GM23338 (cell line): ENCODE results near the gene TEX44. TPM values are rescaled to one million over a fixed set of nuclear protein-coding genes. Genes with fewer than 3 reads are reported as not detected.
A peak's percentile ranks its signal among the peaks of the same experiment; 100 is the strongest.

ENCODE experiments used
- ATAC-seq: fragments of 200-7000 bp; cut with Tn5 transposase; 3 replicates; pipeline ENCODE4 v1.9.1; 2020
- DNase-seq: peaks from one replicate; pipeline ENCODE4 v3.0.0-alpha.2; 2015; ENCODE audit warnings: low spot score
- H2AFZ ChIP-seq: fragments of 200-600 bp; sonication (generic); 2 replicates; pipeline ENCODE4 v1.8.0; 2016; ENCODE audit warnings: antibody characterized with exemption, mild to moderate bottlenecking, moderate library complexity
- H3F3A ChIP-seq: fragments of 200-600 bp; sonication (generic); replicated peaks from 2 replicates; pipeline ENCODE4 v1.8.0; 2017; ENCODE audit warnings: antibody characterized with exemption, mixed run types, low read depth
- H3K27ac ChIP-seq: fragments of 200-600 bp; sonication (generic); 2 replicates; pipeline ENCODE4 v1.6.1; 2016; ENCODE audit warnings: low read depth
- H3K27me3 ChIP-seq: fragments of 200-600 bp; sonication (generic); 2 replicates; pipeline ENCODE4 v1.8.0; 2016; ENCODE audit warnings: mild to moderate bottlenecking, mixed run types, moderate library complexity; ENCODE audit not compliant: insufficient read depth
- H3K36me3 ChIP-seq: fragments of 200-600 bp; sonication (generic); 2 replicates; pipeline ENCODE4 v1.8.0; 2016; ENCODE audit warnings: mild to moderate bottlenecking; ENCODE audit not compliant: insufficient read depth
- H3K4me1 ChIP-seq: fragments of 200-600 bp; sonication (generic); 2 replicates; pipeline ENCODE4 v1.8.0; 2016; ENCODE audit warnings: mild to moderate bottlenecking, moderate library complexity; ENCODE audit not compliant: insufficient read depth
- H3K4me2 ChIP-seq: fragments of 200-600 bp; sonication (generic); 2 replicates; pipeline ENCODE4 v1.7.1; 2017; ENCODE audit warnings: mixed run types
- H3K4me3 ChIP-seq: fragments of 200-600 bp; sonication (generic); 2 replicates; pipeline ENCODE4 v1.6.1; 2016; ENCODE audit warnings: mixed run types
- H3K79me2 ChIP-seq: fragments of 200-600 bp; sonication (generic); replicated peaks from 2 replicates; pipeline ENCODE4 v1.8.0; 2017; ENCODE audit warnings: mild to moderate bottlenecking; ENCODE audit not compliant: insufficient read depth
- H3K9me2 ChIP-seq: fragments of 200-600 bp; sonication (generic); 2 replicates; pipeline ENCODE4 v1.8.0; 2017; ENCODE audit not compliant: insufficient read depth
- H4K20me1 ChIP-seq: fragments of 200-600 bp; sonication (generic); replicated peaks from 2 replicates; pipeline ENCODE4 v1.8.0; 2017; ENCODE audit warnings: mild to moderate bottlenecking; ENCODE audit not compliant: insufficient read depth
- H3K27ac Mint-ChIP-seq: 2 replicates; pipeline ENCODE4 v1.8.0; 2020; ENCODE audit warnings: inconsistent platforms, mild to moderate bottlenecking, moderate library complexity, mixed read lengths
- H3K27me3 Mint-ChIP-seq: 3 replicates; pipeline ENCODE4 v1.8.0; 2022; ENCODE audit warnings: low read depth, mild to moderate bottlenecking, moderate library complexity, mixed read lengths, inconsistent platforms; ENCODE audit not compliant: insufficient read depth, poor library complexity
- H3K36me3 Mint-ChIP-seq: 3 replicates; pipeline ENCODE4 v1.8.0; 2021; ENCODE audit warnings: low read depth, mild to moderate bottlenecking, inconsistent platforms, moderate library complexity, mixed read lengths
- H3K4me1 Mint-ChIP-seq: 3 replicates; pipeline ENCODE4 v1.8.0; 2020; ENCODE audit warnings: mild to moderate bottlenecking, inconsistent platforms, mixed read lengths
- H3K4me3 Mint-ChIP-seq: 3 replicates; pipeline ENCODE4 v1.8.0; 2021; ENCODE audit warnings: moderate library complexity, mild to moderate bottlenecking, inconsistent platforms, mixed read lengths
- H3K9me3 Mint-ChIP-seq: 3 replicates; pipeline ENCODE4 v1.8.0; 2020; ENCODE audit warnings: moderate library complexity, mild to moderate bottlenecking, inconsistent platforms, mixed read lengths
- CREB1 ChIP-seq: fragments of 250-450 bp; sonication (Bioruptor Pico); IDR thresholded peaks from 2 replicates; pipeline ENCODE4 v1.5.0; 2020; ENCODE audit warnings: low read depth, mild to moderate bottlenecking, moderate library complexity
- CTCF ChIP-seq, 2 experiments: fragments of 200-600 bp in 1 of 2; sonication (generic) in 1 of 2; conservative IDR thresholded peaks; 2 replicates each; pipeline versions ENCODE4 v1.5.1 to v1.6.1; 2016 to 2017; ENCODE audit warnings: antibody characterized with exemption in 2 of 2, low read depth in 2 of 2, mild to moderate bottlenecking in 2 of 2, moderate library complexity in 1 of 2
- EZH2 ChIP-seq: fragments of 200-600 bp; sonication (generic); IDR thresholded peaks from one replicate; pipeline ENCODE4 v1.8.0; 2017; ENCODE audit warnings: antibody characterized with exemption, mild to moderate bottlenecking, low read depth; ENCODE audit not compliant: unreplicated experiment
- EZH2phosphoT487 ChIP-seq: fragments of 200-600 bp; sonication (generic); IDR thresholded peaks from one replicate; pipeline ENCODE4 v1.8.1; 2018; ENCODE audit warnings: antibody characterized with exemption; ENCODE audit not compliant: unreplicated experiment
- POLR2AphosphoS5 ChIP-seq: IDR thresholded peaks from 2 replicates; pipeline ENCODE4 v1.6.1; 2016; ENCODE audit warnings: antibody characterized with exemption, low read depth
- REST ChIP-seq: IDR thresholded peaks from one replicate; pipeline ENCODE4 v1.6.1; 2018; ENCODE audit warnings: antibody characterized with exemption; ENCODE audit not compliant: unreplicated experiment
- STAT1 ChIP-seq: IDR thresholded peaks from one replicate; pipeline ENCODE4 v1.6.1; 2016; ENCODE audit warnings: antibody characterized with exemption; ENCODE audit not compliant: unreplicated experiment
- ZNF114 ChIP-seq: fragments of 250-450 bp; sonication (Bioruptor Pico); IDR thresholded peaks from 2 replicates; pipeline ENCODE4 v1.5.0; 2020; ENCODE audit warnings: mild to moderate bottlenecking, moderate library complexity
- ZNF462 ChIP-seq: fragments of 250-450 bp; sonication (Bioruptor Pico); IDR thresholded peaks from 2 replicates; pipeline ENCODE4 v1.5.0; 2020; ENCODE audit warnings: mild to moderate bottlenecking, moderate library complexity
- polyA plus RNA-seq: library from polyadenylated mRNA; unstranded; fragments of >200 nt; fragmentation: Nextera tagmentation; extraction: Ambion mirVana; gene quantifications from 2 replicates; pipeline ENCODE4 v1.2.1, GENCODE V29; 2016
- total RNA-seq: library from RNA; depleted of rRNA; stranded (reverse); fragments of >200 nt; shearing (Covaris generic); gene quantifications from 2 replicates; pipeline ENCODE4 v1.2.3, GENCODE V29; 2014

TEX44 gene
- total and polyA plus RNA-seq, 2 experiments from 2014 or later, result not detected

GRCh38 chr2:231614559-231615057 lies 21.9 kb downstream of the TEX44 start:
- Histone ChIP-seq H3K4me1 (peaks cover 45% of the 10 kb centered on the region), H3K36me3 (no peaks in the 10 kb centered on the region), H3K9me2 (no peaks in the 10 kb centered on the region), H3K4me2 (peak overlapping the region; percentile 94), H4K20me1 (no peaks in the 10 kb centered on the region), H2AFZ (0 out of 2 replicates have a peak overlapping the region, but pooled peaks have one; percentile 28), H3F3A (peaks cover 42% of the 10 kb centered on the region), H3K4me3 (peak overlapping the region; percentile 74), H3K79me2 (no peaks in the 10 kb centered on the region), H3K27me3 (no peaks in the 10 kb centered on the region), H3K27ac (peak overlapping the region; percentile 100)
- H3K27me3 Mint-ChIP-seq, result peaks cover 34% of the 10 kb centered on the region
- peaks cover 52% of the 10 kb centered on the region for H3K4me1 Mint-ChIP-seq
- DNase-seq, result no peak
- TF ChIP-seq ZNF114 (CRISPR knock-in tag), result no peak
- TF ChIP-seq ZNF462 (CRISPR knock-in tag), result no peak
- TF ChIP-seq STAT1, result no peak
- TF ChIP-seq CTCF (conservative IDR thresholded peaks at IDR 0.05; ENCODE audit: low read depth in 2 of 2), result no peak
- TF ChIP-seq EZH2phosphoT487, result no peak
- no peak for TF ChIP-seq CREB1 (CRISPR knock-in tag)
- TF ChIP-seq REST, result no peak
- TF ChIP-seq EZH2, result no peak
- TF ChIP-seq POLR2AphosphoS5, result peak; percentile 51; the same call in 1 of the 2 replicates
- H3K9me3 Mint-ChIP-seq, result peaks cover 2% of the 10 kb centered on the region; the same call in 2 of the 3 replicates
- H3K4me3 Mint-ChIP-seq, result peak overlapping the region; percentile 78
- H3K27ac Mint-ChIP-seq, result peak overlapping the region; percentile 99
- no peaks in the 10 kb centered on the region for H3K36me3 Mint-ChIP-seq
- peak; percentile 1 for ATAC-seq
